TTC549 (cell line): ENCODE data around the gene UBE2K.
"Not testable (repeated sequence)": the region's sequence is repeated elsewhere in the genome, so short reads cannot be mapped to it uniquely, and the experiment has no call there.

Source experiments
- FAIRE-seq: peaks from 2 replicates; lab custom pipeline; 2012; peaks lifted over from hg19 to GRCh38; lab: Jason Lieb, UNC

UBE2K gene

DNA sequence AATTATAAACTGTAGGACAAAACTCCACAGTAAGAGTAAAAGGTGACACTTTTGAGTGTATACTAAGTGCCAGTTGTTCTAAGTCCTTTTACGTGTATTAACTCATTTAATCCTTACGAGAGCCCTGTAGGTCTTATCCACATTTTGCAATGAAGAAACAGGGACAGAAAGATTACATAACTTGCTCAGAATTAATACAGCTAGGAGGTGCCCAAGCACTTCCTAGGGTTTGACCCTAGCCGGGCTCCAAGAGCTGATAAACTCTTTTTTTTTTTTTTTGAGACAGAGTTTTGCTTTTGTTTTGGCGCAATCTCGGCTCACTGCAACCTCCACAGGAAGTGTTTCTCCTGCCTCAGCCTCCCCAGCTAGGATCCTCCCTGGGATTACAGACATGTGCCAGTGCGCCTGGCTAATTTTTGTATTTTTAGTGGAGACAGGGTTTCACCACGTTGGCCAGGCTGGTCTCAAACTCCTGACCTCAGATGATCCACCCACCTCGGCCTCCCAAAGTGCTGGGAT lies 110.4 kb downstream of the UBE2K start:
- FAIRE-seq: no peak

- FAIRE-seq: no peak
Observed at GRCh38 chr4:39812500-39812899, 114.6 kb downstream of the UBE2K start.

DNA sequence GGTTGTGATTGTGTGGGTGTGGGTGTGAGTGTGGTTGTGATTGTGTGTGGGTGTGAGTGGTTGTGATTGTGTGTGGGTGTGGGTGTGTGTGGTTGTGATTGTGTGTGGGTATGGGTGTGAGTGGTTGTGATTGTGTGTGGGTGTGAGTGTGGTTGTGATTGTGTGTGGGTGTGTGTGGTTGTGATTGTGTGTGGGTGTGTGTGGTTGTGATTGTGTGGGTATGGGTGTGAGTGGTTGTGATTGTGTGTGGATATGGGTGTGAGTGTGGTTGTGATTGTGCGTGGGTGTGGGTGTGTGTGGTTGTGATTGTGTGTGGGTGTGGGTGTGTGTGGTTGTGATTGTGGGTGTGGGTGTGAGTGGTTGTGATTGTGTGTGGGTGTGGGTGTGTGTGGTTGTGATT lies 115.1 kb downstream of the UBE2K start:
- not testable (repeated sequence) for FAIRE-seq

- not testable (repeated sequence) for FAIRE-seq
Observed at GRCh38 chr4:39813761-39814160, 115.8 kb downstream of the UBE2K start.

GRCh38 chr4:39814403-39815185 lies 116.7 kb downstream of the UBE2K start:
- no peak for FAIRE-seq

GRCh38 chr4:39818646-39819045 lies 120.7 kb downstream of the UBE2K start:
- no peak for FAIRE-seq

- no peak for FAIRE-seq
Observed at GRCh38 chr4:39820186-39820585, 122.2 kb downstream of the UBE2K start.

DNA sequence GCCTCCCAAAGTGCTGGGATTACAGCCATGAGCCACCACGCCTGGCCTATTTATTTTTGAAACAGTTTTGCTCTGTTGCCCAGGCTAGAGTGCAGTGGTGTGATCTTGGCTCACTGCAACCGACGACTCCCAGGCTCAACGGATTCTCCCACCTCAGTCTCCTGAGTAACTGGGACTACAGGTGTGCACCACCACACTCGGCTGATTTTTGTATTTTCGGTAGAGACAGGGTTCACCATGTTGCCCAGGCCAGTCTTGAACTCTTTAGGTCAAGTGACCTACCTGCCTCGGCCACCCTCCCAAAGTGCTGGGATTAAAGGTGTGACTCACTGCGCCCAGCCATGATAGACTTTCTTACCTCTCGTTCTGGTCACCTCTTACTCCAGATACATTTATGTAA lies 124.0 kb downstream of the UBE2K start:
- FAIRE-seq: no peak

DNA sequence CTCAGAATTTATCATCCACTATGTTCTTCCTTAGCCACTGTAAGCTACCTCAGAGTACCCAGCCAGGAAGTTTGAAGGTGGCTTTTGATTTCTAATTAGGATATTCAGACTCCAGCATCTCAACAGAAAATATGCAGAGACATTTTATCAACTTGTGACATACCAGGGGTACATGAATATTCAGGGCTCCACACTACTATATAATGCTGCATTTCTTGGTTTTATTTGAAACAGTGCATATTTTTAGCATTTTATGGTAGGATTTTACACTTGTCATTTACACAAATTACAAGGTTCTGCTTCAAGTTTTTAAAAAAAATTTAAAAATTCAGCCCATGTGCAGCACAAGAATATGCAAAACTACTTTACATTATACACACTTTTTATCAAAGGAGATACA lies 124.7 kb downstream of the UBE2K start:
- no peak for FAIRE-seq

GRCh38 chr4:39823191-39823590 lies 125.3 kb downstream of the UBE2K start:
- no peak for FAIRE-seq

DNA sequence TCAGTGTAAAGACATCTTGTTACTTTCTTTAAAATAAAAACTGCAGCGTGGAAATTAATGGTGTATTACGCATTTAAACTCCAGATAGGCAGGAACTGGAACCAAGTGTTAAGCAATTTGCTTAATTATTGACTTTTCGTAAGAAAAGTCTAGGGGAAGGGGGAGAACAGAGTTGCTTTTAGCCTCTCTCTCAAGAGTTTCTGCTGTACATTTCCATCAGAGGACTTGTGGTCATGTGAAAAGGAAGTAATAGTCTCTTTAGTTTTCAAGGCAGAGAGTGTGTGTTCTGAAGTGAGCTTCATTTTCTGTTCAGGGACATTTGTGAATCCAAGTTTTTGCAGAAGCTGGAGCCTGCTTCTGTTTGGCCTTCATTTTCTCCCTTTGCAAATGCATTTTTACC lies 127.2 kb downstream of the UBE2K start:
- no peak for FAIRE-seq

- no peak for FAIRE-seq
Observed at GRCh38 chr4:39825741-39826231, 127.8 kb downstream of the UBE2K start.
